ENCODE results near the gene CNTNAP2.

- no peak for TF ChIP-seq CTCF (IDR thresholded peaks at IDR 0.05)
- TF ChIP-seq POLR2AphosphoS5 (IDR thresholded peaks at IDR 0.05), result no peak
Measured at GRCh38 chr7:146321301-146321700, 204.7 kb downstream of the CNTNAP2 start.

Measured in suprapubic skin (tissue), 3 donors.